HCT116 (cell line): Measurements from ENCODE around the gene SAMHD1. TPM values are rescaled to one million over a fixed set of nuclear protein-coding genes. Genes with fewer than 3 reads are reported as not detected.

Source experiments
- ATAC-seq: fragments of 200-7000 bp; cut with Tn5 transposase; 2 replicates; pipeline ENCODE4 v1.9.1; 2020; ENCODE audit warnings: mild to moderate bottlenecking, moderate library complexity
- BruUV-seq: library from RNA; stranded (reverse); fragments of 400-500 nt; replicated peaks from 2 replicates; lab custom pipeline; 2021; lab: Mats Ljungman, UMichigan
- CTCF ChIA-PET: fragments of 300-600 bp; sonication (Branson Sonifier 250); formaldehyde crosslinking; loops from one replicate; lab custom pipeline; 2021; ENCODE audit warnings: antibody characterized with exemption; lab: Charles Lee
- POLR2A ChIA-PET: fragments of 300-600, 350-600 bp; sonication (Branson Sonifier 250); formaldehyde crosslinking; loops from one replicate; lab custom pipeline; 2021; ENCODE audit warnings: antibody characterized with exemption; lab: Charles Lee
- RAD21 ChIA-PET, 2 experiments: fragments of 300-600 bp; sonication (Branson Sonifier 250); formaldehyde crosslinking; loops; one replicate each; lab custom pipeline; 2023; ENCODE audit warnings: low total read pairs in 2 of 2; ENCODE audit not compliant: uncharacterized antibody in 2 of 2, unreplicated experiment in 2 of 2, low non-redundant PET in 1 of 2; lab: Charles Lee
- DNase-seq: peaks from one replicate; pipeline ENCODE4 v3.0.0-alpha.2; 2010; ENCODE audit warnings: low read depth, low spot score
- H2AFZ ChIP-seq: fragments of 200-600 bp; shearing (Covaris generic), sonication (generic); 2 replicates; pipeline ENCODE4 v1.6.1; 2017; ENCODE audit warnings: low read depth, mixed run types, mixed read lengths, antibody characterized with exemption, low read length; ENCODE audit not compliant: poor library complexity, severe bottlenecking
- H3K27ac ChIP-seq: 2 replicates; pipeline ENCODE4 v1.5.1; 2012; ENCODE audit warnings: low read depth, low read length
- H3K27me3 ChIP-seq: fragments of 200-600 bp; sonication (generic); 2 replicates; pipeline ENCODE4 v1.6.1; 2016; ENCODE audit warnings: mixed run types, low read length, mixed read lengths; ENCODE audit not compliant: insufficient read depth
- H3K36me3 ChIP-seq, 2 experiments: fragments of 200-500 bp in 1 of 2; fragments of 200-600 bp in 1 of 2; sonication (Bioruptor generic) in 1 of 2; sonication (generic) in 1 of 2; 2 replicates each; pipeline versions ENCODE4 v1.5.1 to v1.6.1; 2014 to 2016; ENCODE audit warnings: low read length in 2 of 2, inconsistent platforms in 1 of 2, mixed read lengths in 1 of 2, mixed run types in 1 of 2; ENCODE audit not compliant: insufficient read depth in 2 of 2, control insufficient read depth in 1 of 2
- H3K4me1 ChIP-seq, 2 experiments: fragments of 200-600 bp in 1 of 2; sonication (generic) in 1 of 2; 2 replicates each; pipeline versions ENCODE4 v1.5.1 to v1.6.1; 2012 to 2017; ENCODE audit warnings: low read length in 2 of 2, inconsistent platforms in 1 of 2, mild to moderate bottlenecking in 1 of 2, mixed read lengths in 1 of 2, mixed run types in 1 of 2, moderate library complexity in 1 of 2; ENCODE audit not compliant: insufficient read depth in 2 of 2, control insufficient read depth in 1 of 2
- H3K4me2 ChIP-seq: fragments of 200-600 bp; sonication (generic); 2 replicates; pipeline ENCODE4 v1.6.1; 2017; ENCODE audit warnings: mixed run types, low read length, mixed read lengths
- H3K4me3 ChIP-seq, 2 experiments: fragments of 200-600 bp in 1 of 2; sonication (generic) in 1 of 2; replicated peaks in 1 of 2; 2 replicates each; pipeline ENCODE4 v1.5.1; 2011 to 2016; ENCODE audit warnings: low read length in 2 of 2, control low read depth in 1 of 2, low read depth in 1 of 2, mild to moderate bottlenecking in 1 of 2, mixed read lengths in 1 of 2, mixed run types in 1 of 2
- H3K79me2 ChIP-seq: fragments of 200-600 bp; sonication (generic); 2 replicates; pipeline ENCODE4 v1.6.1; 2017; ENCODE audit warnings: mild to moderate bottlenecking, mixed run types, low read length, moderate library complexity, mixed read lengths; ENCODE audit not compliant: insufficient read depth
- H3K9ac ChIP-seq: fragments of 200-600 bp; sonication (generic); 2 replicates; pipeline ENCODE4 v1.6.1; 2016; ENCODE audit warnings: low read length, mixed read lengths
- H3K9me2 ChIP-seq: fragments of 200-600 bp; sonication (generic), shearing (Covaris generic); 2 replicates; pipeline ENCODE4 v1.6.1; 2017; ENCODE audit warnings: mixed run types, mild to moderate bottlenecking, moderate library complexity; ENCODE audit not compliant: insufficient read depth
- H3K9me3 ChIP-seq, 2 experiments: fragments of 200-500 bp in 1 of 2; fragments of 200-600 bp in 1 of 2; sonication (Bioruptor generic) in 1 of 2; sonication (generic) in 1 of 2; 2 replicates each; pipeline ENCODE4 v1.6.1; 2014 to 2017; ENCODE audit warnings: low read length in 2 of 2, mixed read lengths in 2 of 2, inconsistent platforms in 1 of 2, low read depth in 1 of 2, mild to moderate bottlenecking in 1 of 2, mixed run types in 1 of 2, moderate library complexity in 1 of 2; ENCODE audit not compliant: control insufficient read depth in 1 of 2, insufficient read depth in 1 of 2
- H4K20me1 ChIP-seq: fragments of 200-600 bp; sonication (generic), shearing (Covaris generic); 2 replicates; pipeline ENCODE4 v1.6.1; 2017; ENCODE audit warnings: mixed run types, mild to moderate bottlenecking, moderate library complexity; ENCODE audit not compliant: insufficient read depth
- CBX3 ChIP-seq: IDR thresholded peaks from 2 replicates; pipeline ENCODE4 v1.6.1; 2012; ENCODE audit warnings: low read depth
- CEBPB ChIP-seq: IDR thresholded peaks from 2 replicates; pipeline ENCODE4 v1.6.1; 2012; ENCODE audit warnings: low read depth
- CTCF ChIP-seq, 3 experiments: fragments of 200-600 bp in 1 of 3; sonication (generic) in 1 of 3; IDR thresholded peaks in 2 of 3; conservative IDR thresholded peaks in 1 of 3; 2 replicates each; pipeline ENCODE4 v1.5.1; 2012 to 2017; ENCODE audit warnings: low read depth in 2 of 3, low read length in 2 of 3, antibody characterized with exemption in 1 of 3, borderline replicate concordance in 1 of 3, control low read depth in 1 of 3, mild to moderate bottlenecking in 1 of 3, mixed read lengths in 1 of 3, mixed run types in 1 of 3, moderate library complexity in 1 of 3; ENCODE audit not compliant: insufficient read depth in 1 of 3
- ELF1 ChIP-seq: IDR thresholded peaks from 2 replicates; pipeline ENCODE4 v1.6.1; 2012; ENCODE audit warnings: low read depth, borderline replicate concordance
- EZH2 ChIP-seq: fragments of 200-600 bp; sonication (generic); IDR thresholded peaks from 2 replicates; pipeline ENCODE4 v1.6.1; 2017; ENCODE audit warnings: antibody characterized with exemption, mixed run types
- EZH2phosphoT487 ChIP-seq: fragments of 200-600 bp; IDR thresholded peaks from 2 replicates; pipeline ENCODE4 v1.6.1; 2018; ENCODE audit warnings: antibody characterized with exemption, borderline replicate concordance
- FOSL1 ChIP-seq: IDR thresholded peaks from 2 replicates; pipeline ENCODE4 v1.6.1; 2012; ENCODE audit warnings: low read depth
- POLR2A ChIP-seq: IDR thresholded peaks from 2 replicates; pipeline ENCODE4 v1.7.0; 2011; ENCODE audit warnings: borderline replicate concordance; ENCODE audit not compliant: insufficient read depth, insufficient read length; ENCODE audit errors: extremely low read depth
- RAD21 ChIP-seq: IDR thresholded peaks from 2 replicates; pipeline ENCODE4 v1.6.1; 2012; ENCODE audit warnings: low read depth, mild to moderate bottlenecking
- SIN3A ChIP-seq: IDR thresholded peaks from 2 replicates; pipeline ENCODE4 v1.6.1; 2012; ENCODE audit warnings: low read depth
- SP1 ChIP-seq: IDR thresholded peaks from 2 replicates; pipeline ENCODE4 v1.6.1; 2012; ENCODE audit warnings: low read depth
- SRF ChIP-seq: IDR thresholded peaks from 2 replicates; pipeline ENCODE4 v1.6.1; 2012; ENCODE audit warnings: low read depth
- TCF7L2 ChIP-seq: IDR thresholded peaks from 2 replicates; pipeline ENCODE4 v1.7.0; 2011; ENCODE audit warnings: borderline replicate concordance, inconsistent platforms; ENCODE audit not compliant: insufficient read depth, insufficient read length; ENCODE audit errors: extremely low read depth
- YY1 ChIP-seq: IDR thresholded peaks from 2 replicates; pipeline ENCODE4 v1.6.1; 2011; ENCODE audit warnings: low read length, low read depth, moderate library complexity, mild to moderate bottlenecking; ENCODE audit not compliant: insufficient replicate concordance; ENCODE audit errors: extremely low read depth
- ZFX ChIP-seq: fragments of 450-650 bp; IDR thresholded peaks from 2 replicates; pipeline ENCODE4 v1.6.1; 2017
- ZNF274 ChIP-seq: fragments of 200-500 bp; sonication (Bioruptor generic); IDR thresholded peaks from 2 replicates; pipeline ENCODE4 v1.6.1; 2014; ENCODE audit warnings: mild to moderate bottlenecking, low read depth, low read length, inconsistent platforms
- intact Hi-C: fragments of 100-400 bp; cut with micrococcal nuclease; formaldehyde crosslinking; loops from 2 replicates; pipeline ENCODE4 v1.10.0; 2022
- total RNA-seq: library from RNA; stranded (reverse); gene quantifications from one replicate; pipeline ENCODE4 v1.2.1, GENCODE V29; 2021; ENCODE audit not compliant: unreplicated experiment
- TF ChIP-seq, protein P1 (sequence below): IDR thresholded peaks from 2 replicates; pipeline ENCODE4 v1.6.1; 2012
- TF ChIP-seq, protein P2 (sequence below): IDR thresholded peaks from 2 replicates; pipeline ENCODE4 v1.6.1; 2012
- TF ChIP-seq, protein P3 (sequence below): IDR thresholded peaks from 2 replicates; pipeline ENCODE4 v1.6.1; 2012; ENCODE audit warnings: low read depth
- TF ChIP-seq, protein P4 (sequence below): IDR thresholded peaks from 2 replicates; pipeline ENCODE4 v1.6.1; 2011; ENCODE audit warnings: mild to moderate bottlenecking, low read length, moderate library complexity; ENCODE audit not compliant: insufficient replicate concordance; ENCODE audit errors: extremely low read depth

The SAMHD1 gene
- total RNA-seq, 1 experiment from 2014 or later: 21.4 TPM

DNA sequence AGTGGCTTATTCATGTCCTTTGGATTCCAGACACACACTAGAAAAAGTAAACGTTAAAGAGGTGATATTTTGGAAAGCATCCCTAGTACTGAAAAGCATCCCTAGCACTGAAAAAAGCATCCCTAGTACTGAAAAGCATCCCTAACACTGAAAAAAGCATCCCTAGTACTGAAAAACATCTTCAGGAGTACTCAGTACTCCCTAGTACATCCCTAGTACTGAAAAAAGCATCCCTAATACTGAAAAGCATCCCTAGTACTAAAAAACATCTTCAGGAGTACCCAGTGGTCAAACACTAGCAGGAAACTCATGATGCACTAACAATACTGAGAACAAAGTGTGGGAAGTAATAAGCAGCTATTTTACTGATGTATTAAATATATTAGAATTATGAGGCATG, 45.6 kb upstream of the SAMHD1 start:
- no peak overlapping the region for H3K4me3 ChIP-seq
- H3K36me3 ChIP-seq: peaks cover 0 to 11% of the 10 kb centered on the region in 2 experiments; a peak in 1 of 4 replicates
- H4K20me1 ChIP-seq: no peaks in the 10 kb centered on the region
- ChIA-PET RAD21 (no interaction called here), POLR2A (no interaction called here), CTCF (no interaction called here)
- H3K79me2 ChIP-seq: no peaks in the 10 kb centered on the region
- no TSS peak for BruUV-seq
- no peaks in the 10 kb centered on the region for H3K27me3 ChIP-seq
- TF ChIP-seq SP1 (no peak), TCF7L2 (no peak), CEBPB (no peak), SIN3A (no peak), SRF (no peak), CTCF (IDR thresholded peaks at IDR 0.05 in 2 of 3, conservative IDR thresholded peaks at IDR 0.05 in 1 of 3; ENCODE audit: borderline replicate concordance in 1 of 3, insufficient read depth in 1 of 3, low read depth in 2 of 3, low read length in 2 of 3) (no peak), ZFX (no peak), CBX3 (no peak), RAD21 (no peak), FOSL1 (no peak), EZH2 (no peak), EZH2phosphoT487 (no peak), POLR2A (no peak), ZNF274 (no peak), ELF1 (no peak), YY1 (no peak)
- TF ChIP-seq, protein P1, sequence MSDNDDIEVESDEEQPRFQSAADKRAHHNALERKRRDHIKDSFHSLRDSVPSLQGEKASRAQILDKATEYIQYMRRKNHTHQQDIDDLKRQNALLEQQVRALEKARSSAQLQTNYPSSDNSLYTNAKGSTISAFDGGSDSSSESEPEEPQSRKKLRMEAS: no peak
- TF ChIP-seq, protein P2, sequence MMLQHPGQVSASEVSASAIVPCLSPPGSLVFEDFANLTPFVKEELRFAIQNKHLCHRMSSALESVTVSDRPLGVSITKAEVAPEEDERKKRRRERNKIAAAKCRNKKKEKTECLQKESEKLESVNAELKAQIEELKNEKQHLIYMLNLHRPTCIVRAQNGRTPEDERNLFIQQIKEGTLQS: no peak
- TF ChIP-seq, protein P3, sequence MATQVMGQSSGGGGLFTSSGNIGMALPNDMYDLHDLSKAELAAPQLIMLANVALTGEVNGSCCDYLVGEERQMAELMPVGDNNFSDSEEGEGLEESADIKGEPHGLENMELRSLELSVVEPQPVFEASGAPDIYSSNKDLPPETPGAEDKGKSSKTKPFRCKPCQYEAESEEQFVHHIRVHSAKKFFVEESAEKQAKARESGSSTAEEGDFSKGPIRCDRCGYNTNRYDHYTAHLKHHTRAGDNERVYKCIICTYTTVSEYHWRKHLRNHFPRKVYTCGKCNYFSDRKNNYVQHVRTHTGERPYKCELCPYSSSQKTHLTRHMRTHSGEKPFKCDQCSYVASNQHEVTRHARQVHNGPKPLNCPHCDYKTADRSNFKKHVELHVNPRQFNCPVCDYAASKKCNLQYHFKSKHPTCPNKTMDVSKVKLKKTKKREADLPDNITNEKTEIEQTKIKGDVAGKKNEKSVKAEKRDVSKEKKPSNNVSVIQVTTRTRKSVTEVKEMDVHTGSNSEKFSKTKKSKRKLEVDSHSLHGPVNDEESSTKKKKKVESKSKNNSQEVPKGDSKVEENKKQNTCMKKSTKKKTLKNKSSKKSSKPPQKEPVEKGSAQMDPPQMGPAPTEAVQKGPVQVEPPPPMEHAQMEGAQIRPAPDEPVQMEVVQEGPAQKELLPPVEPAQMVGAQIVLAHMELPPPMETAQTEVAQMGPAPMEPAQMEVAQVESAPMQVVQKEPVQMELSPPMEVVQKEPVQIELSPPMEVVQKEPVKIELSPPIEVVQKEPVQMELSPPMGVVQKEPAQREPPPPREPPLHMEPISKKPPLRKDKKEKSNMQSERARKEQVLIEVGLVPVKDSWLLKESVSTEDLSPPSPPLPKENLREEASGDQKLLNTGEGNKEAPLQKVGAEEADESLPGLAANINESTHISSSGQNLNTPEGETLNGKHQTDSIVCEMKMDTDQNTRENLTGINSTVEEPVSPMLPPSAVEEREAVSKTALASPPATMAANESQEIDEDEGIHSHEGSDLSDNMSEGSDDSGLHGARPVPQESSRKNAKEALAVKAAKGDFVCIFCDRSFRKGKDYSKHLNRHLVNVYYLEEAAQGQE: no peak
- TF ChIP-seq, protein P4, sequence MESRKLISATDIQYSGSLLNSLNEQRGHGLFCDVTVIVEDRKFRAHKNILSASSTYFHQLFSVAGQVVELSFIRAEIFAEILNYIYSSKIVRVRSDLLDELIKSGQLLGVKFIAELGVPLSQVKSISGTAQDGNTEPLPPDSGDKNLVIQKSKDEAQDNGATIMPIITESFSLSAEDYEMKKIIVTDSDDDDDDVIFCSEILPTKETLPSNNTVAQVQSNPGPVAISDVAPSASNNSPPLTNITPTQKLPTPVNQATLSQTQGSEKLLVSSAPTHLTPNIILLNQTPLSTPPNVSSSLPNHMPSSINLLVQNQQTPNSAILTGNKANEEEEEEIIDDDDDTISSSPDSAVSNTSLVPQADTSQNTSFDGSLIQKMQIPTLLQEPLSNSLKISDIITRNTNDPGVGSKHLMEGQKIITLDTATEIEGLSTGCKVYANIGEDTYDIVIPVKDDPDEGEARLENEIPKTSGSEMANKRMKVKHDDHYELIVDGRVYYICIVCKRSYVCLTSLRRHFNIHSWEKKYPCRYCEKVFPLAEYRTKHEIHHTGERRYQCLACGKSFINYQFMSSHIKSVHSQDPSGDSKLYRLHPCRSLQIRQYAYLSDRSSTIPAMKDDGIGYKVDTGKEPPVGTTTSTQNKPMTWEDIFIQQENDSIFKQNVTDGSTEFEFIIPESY: no peak
- H2AFZ ChIP-seq: no peak overlapping the region
- H3K9me3 ChIP-seq: no peaks in the 10 kb centered on the region
- DNase-seq (no peak), ATAC-seq (no peak)
- H3K4me2 ChIP-seq: no peak overlapping the region
- H3K9me2 ChIP-seq: no peaks in the 10 kb centered on the region
- no peaks in the 10 kb centered on the region for H3K4me1 ChIP-seq
- intact Hi-C loops: no loop called here
- H3K9ac ChIP-seq: no peak overlapping the region
- H3K27ac ChIP-seq: no peak overlapping the region
